IMR-90 (cell line): ENCODE measurements around the gene SCYGR3. TPM values are rescaled to one million over a fixed set of nuclear protein-coding genes. Genes with fewer than 3 reads are reported as not detected.

Experiments used
- ATAC-seq: fragments of 200-7000 bp; cut with Tn5 transposase; 2 replicates; pipeline ENCODE4 v1.9.1; 2020; ENCODE audit warnings: low read depth, mild to moderate bottlenecking, moderate library complexity
- BruUV-seq: library from RNA; stranded (reverse); fragments of 400-500 nt; replicated peaks from 2 replicates; lab custom pipeline; 2021; lab: Mats Ljungman, UMichigan
- CTCF ChIA-PET: fragments of 300-600 bp; formaldehyde crosslinking; extraction: SDS; loops from one replicate; lab custom pipeline; 2021; ENCODE audit warnings: antibody characterized with exemption; lab: Yijun Ruan, JAX
- POLR2A ChIA-PET: fragments of 300-600 bp; sonication (Branson Sonifier 250); formaldehyde crosslinking; loops from one replicate; lab custom pipeline; 2022; ENCODE audit warnings: antibody characterized with exemption; ENCODE audit not compliant: unreplicated experiment; lab: Charles Lee
- DNase-seq: peaks from one replicate; pipeline ENCODE4 v3.0.0; 2013
- H2AFZ ChIP-seq: replicated peaks from 2 replicates; pipeline ENCODE3; 2013; ENCODE audit warnings: low read length, mild to moderate bottlenecking; ENCODE audit not compliant: poor library complexity
- H2AK5ac ChIP-seq: 2 replicates; pipeline ENCODE4 v1.6.1; 2013; ENCODE audit warnings: low read depth, low read length, inconsistent platforms
- H2AK9ac ChIP-seq: replicated peaks from 2 replicates; pipeline ENCODE3; 2013; ENCODE audit warnings: mild to moderate bottlenecking, low read depth, low read length, moderate library complexity; ENCODE audit not compliant: poor library complexity
- H2BK120ac ChIP-seq: 2 replicates; pipeline ENCODE4 v1.6.1; 2013; ENCODE audit warnings: low read depth, low read length, inconsistent platforms
- H2BK15ac ChIP-seq: 3 replicates; pipeline ENCODE4 v1.6.1; 2013; ENCODE audit warnings: low read depth, low read length, inconsistent platforms
- H2BK20ac ChIP-seq: 2 replicates; pipeline ENCODE4 v1.6.1; 2013; ENCODE audit warnings: low read depth, mild to moderate bottlenecking, inconsistent platforms, low read length, moderate library complexity
- H2BK5ac ChIP-seq: 2 replicates; pipeline ENCODE4 v1.6.1; 2013; ENCODE audit warnings: mild to moderate bottlenecking, low read depth, low read length, inconsistent platforms; ENCODE audit not compliant: poor library complexity, severe bottlenecking
- H3K14ac ChIP-seq: replicated peaks from 2 replicates; pipeline ENCODE4 v1.6.1; 2013; ENCODE audit warnings: low read depth, low read length, inconsistent platforms
- H3K18ac ChIP-seq: 2 replicates; pipeline ENCODE4 v1.6.1; 2013; ENCODE audit warnings: low read depth, low read length, control low read depth
- H3K23ac ChIP-seq: 2 replicates; pipeline ENCODE4 v1.6.1; 2013; ENCODE audit warnings: low read depth, low read length, inconsistent platforms
- H3K27ac ChIP-seq: 2 replicates; pipeline ENCODE4 v1.5.1; 2013; ENCODE audit warnings: mild to moderate bottlenecking, control low read depth, low read length; ENCODE audit not compliant: insufficient read depth
- H3K27me3 ChIP-seq: 2 replicates; pipeline ENCODE4 v1.6.1; 2013; ENCODE audit warnings: low read length; ENCODE audit not compliant: control insufficient read depth, insufficient read depth
- H3K36me3 ChIP-seq: 2 replicates; pipeline ENCODE4 v1.6.1; 2013; ENCODE audit warnings: low read length, mixed read lengths; ENCODE audit not compliant: control insufficient read depth, insufficient read depth
- H3K4ac ChIP-seq: 2 replicates; pipeline ENCODE4 v1.6.1; 2013; ENCODE audit warnings: low read depth, low read length, inconsistent platforms
- H3K4me1 ChIP-seq: 2 replicates; pipeline ENCODE4 v1.6.1; 2013; ENCODE audit warnings: low read length, mixed read lengths; ENCODE audit not compliant: control insufficient read depth, insufficient read depth
- H3K4me2 ChIP-seq: 2 replicates; pipeline ENCODE4 v1.6.1; 2013; ENCODE audit warnings: low read depth, mild to moderate bottlenecking, control low read depth, low read length, moderate library complexity
- H3K4me3 ChIP-seq: 2 replicates; pipeline ENCODE4 v1.5.1; 2013; ENCODE audit warnings: low read depth, mild to moderate bottlenecking, control low read depth, low read length, moderate library complexity; ENCODE audit not compliant: insufficient read depth
- H3K56ac ChIP-seq: 2 replicates; pipeline ENCODE4 v1.6.1; 2013; ENCODE audit warnings: low read length, inconsistent platforms; ENCODE audit not compliant: insufficient read depth; ENCODE audit errors: extremely low read depth
- H3K79me1 ChIP-seq, 2 experiments: 2 replicates each; pipeline ENCODE4 v1.6.1; 2013; ENCODE audit warnings: low read length in 2 of 2, inconsistent platforms in 1 of 2, low read depth in 1 of 2
- H3K9ac ChIP-seq: 2 replicates; pipeline ENCODE4 v1.6.1; 2013; ENCODE audit warnings: low read depth, low read length, control low read depth
- H3K9me1 ChIP-seq: 2 replicates; pipeline ENCODE4 v1.6.1; 2013; ENCODE audit warnings: low read length, inconsistent platforms; ENCODE audit not compliant: insufficient read depth
- H3K9me3 ChIP-seq: 2 replicates; pipeline ENCODE4 v1.6.1; 2013; ENCODE audit warnings: low read length; ENCODE audit not compliant: control insufficient read depth, insufficient read depth
- H4K20me1 ChIP-seq: 2 replicates; pipeline ENCODE4 v1.6.1; 2013; ENCODE audit warnings: low read length, inconsistent platforms; ENCODE audit not compliant: insufficient read depth
- H4K5ac ChIP-seq: 2 replicates; pipeline ENCODE4 v1.6.1; 2013; ENCODE audit warnings: mild to moderate bottlenecking, low read depth, low read length, control low read depth
- H4K8ac ChIP-seq, 2 experiments: 2 replicates each; pipeline ENCODE4 v1.6.1; 2013; ENCODE audit warnings: low read depth in 2 of 2, low read length in 2 of 2, control low read depth in 1 of 2, inconsistent platforms in 1 of 2
- H4K91ac ChIP-seq: 2 replicates; pipeline ENCODE4 v1.6.1; 2013; ENCODE audit warnings: low read depth, low read length, inconsistent platforms; ENCODE audit not compliant: insufficient read depth
- FOS ChIP-seq: fragments of 150-350 bp; IDR thresholded peaks from 2 replicates; pipeline ENCODE4 v1.6.1; 2016; ENCODE audit warnings: low read depth, low read length
- MAFK ChIP-seq: IDR thresholded peaks from 2 replicates; pipeline ENCODE4 v1.6.1; 2012; ENCODE audit warnings: low read depth, low read length, improper control_type of control experiment
- MAZ ChIP-seq: IDR thresholded peaks from 2 replicates; pipeline ENCODE4 v1.6.1; 2012; ENCODE audit warnings: low read depth, mild to moderate bottlenecking, low read length, improper control_type of control experiment, moderate library complexity, borderline replicate concordance
- MXI1 ChIP-seq: IDR thresholded peaks from 2 replicates; pipeline ENCODE4 v1.6.1; 2012; ENCODE audit warnings: low read depth, mild to moderate bottlenecking, low read length, moderate library complexity, borderline replicate concordance
- RCOR1 ChIP-seq: IDR thresholded peaks from 2 replicates; pipeline ENCODE4 v1.6.1; 2012; ENCODE audit warnings: mild to moderate bottlenecking, low read length, improper control_type of control experiment; ENCODE audit not compliant: insufficient replicate concordance
- SMC3 ChIP-seq: fragments of 150-350 bp; IDR thresholded peaks from 2 replicates; pipeline ENCODE4 v1.6.1; 2016; ENCODE audit warnings: low read depth, mild to moderate bottlenecking, antibody characterized with exemption, low read length, moderate library complexity
- WGBS, 2 experiments: methylation state at CpG; one replicate each; pipeline versions ENCODE4 v1.1.5 to v1.1.7; 2013; ENCODE audit warnings: missing lambda C conversion rate in 2 of 2; ENCODE audit not compliant: insufficient read length in 1 of 2; ENCODE audit errors: extremely low coverage in 2 of 2; 5-methylcytosine and 5-hydroxymethylcytosine counted together
- dilution Hi-C: fragments of 300-500 bp; cut with HindIII; formaldehyde crosslinking; loops from one replicate; pipeline ENCODE4 v1.14.3; 2018; ENCODE audit warnings: low sequenced_read_pairs; ENCODE audit not compliant: unreplicated experiment
- in situ Hi-C: fragments of 300-500 bp; cut with MboI; formaldehyde crosslinking; loops from 3 replicates; pipeline ENCODE4 v1.14.3; 2019; ENCODE audit warnings: low sequenced_read_pairs, inconsistent platforms, mixed read lengths
- intact Hi-C: fragments of 100-400 bp; cut with micrococcal nuclease; formaldehyde crosslinking; loops from 2 replicates; pipeline ENCODE4 v1.10.0; 2022
- polyA plus RNA-seq, 3 experiments: library from polyadenylated mRNA; depleted of rRNA; stranded (reverse); fragments of >200 nt; gene quantifications; 2 replicates each; pipeline ENCODE4 v1.2.3, GENCODE V29; 2012; ENCODE audit warnings: low replicate concordance in 1 of 3
- total RNA-seq: library from RNA; depleted of rRNA; stranded (reverse); fragments of >200 nt; gene quantifications from 2 replicates; pipeline ENCODE4 v1.2.3, GENCODE V29; 2012

The SCYGR3 gene
- total and polyA plus RNA-seq, 2 of the 4 experiments (the other 2 are of a cell fraction): not detected

GRCh38 chr2:227643990-227644551 lies 29.4 kb upstream of the SCYGR3 start:
- H3K9me1 ChIP-seq: no peaks in the 10 kb centered on the region
- intact Hi-C loops: no loop called here
- H3K79me1 ChIP-seq: no peaks in the 10 kb centered on the region
- BruUV-seq: no TSS peak
- no peak overlapping the region for H3K14ac ChIP-seq
- no peak overlapping the region for H3K4ac ChIP-seq
- POLR2A ChIA-PET: no interaction called here
- no peaks in the 10 kb centered on the region for H4K20me1 ChIP-seq
- H3K4me2 ChIP-seq: no peak overlapping the region
- no peak overlapping the region for H4K5ac ChIP-seq
- TF ChIP-seq FOS (no peak), SMC3 (no peak), MXI1 (no peak), MAZ (no peak), RCOR1 (no peak), MAFK (no peak)
- H4K91ac ChIP-seq: no peak overlapping the region
- no peak overlapping the region for H3K56ac ChIP-seq
- no peak overlapping the region for H3K18ac ChIP-seq
- no peak overlapping the region for H2AK9ac ChIP-seq
- H2BK120ac ChIP-seq: no peak overlapping the region
- no peak overlapping the region for H2AFZ ChIP-seq
- dilution Hi-C loops: no loop called here
- CTCF ChIA-PET: interaction anchor here (1.9 kb wide), 1 partner anchor 14 kb away, joined by 9 read pairs; no protein-coding TSS in a partner anchor
- in situ Hi-C loops: no loop called here
- H2BK15ac ChIP-seq: no peak overlapping the region
- ATAC-seq (no peak), DNase-seq (no peak)
- H3K36me3 ChIP-seq: no peaks in the 10 kb centered on the region
- H3K9ac ChIP-seq: no peak overlapping the region
- no peak overlapping the region for H2BK20ac ChIP-seq
- no peaks in the 10 kb centered on the region for H3K4me1 ChIP-seq
- no peaks in the 10 kb centered on the region for H3K27me3 ChIP-seq
- H2AK5ac ChIP-seq: no peak overlapping the region
- H3K9me3 ChIP-seq: no peaks in the 10 kb centered on the region
- no peak overlapping the region for H3K4me3 ChIP-seq
- no peak overlapping the region for H2BK5ac ChIP-seq
- 67% methylated on average over 1 of the region's 5 CpGs; no CpG with 5 or more reads in 1 of the 2 experiments for WGBS, 2 experiments
- no peak overlapping the region for H4K8ac ChIP-seq
- H3K23ac ChIP-seq: no peak overlapping the region
- H3K27ac ChIP-seq: no peak overlapping the region
